ENCODE measurements around the gene SOS1.

The SOS1 gene

DNA sequence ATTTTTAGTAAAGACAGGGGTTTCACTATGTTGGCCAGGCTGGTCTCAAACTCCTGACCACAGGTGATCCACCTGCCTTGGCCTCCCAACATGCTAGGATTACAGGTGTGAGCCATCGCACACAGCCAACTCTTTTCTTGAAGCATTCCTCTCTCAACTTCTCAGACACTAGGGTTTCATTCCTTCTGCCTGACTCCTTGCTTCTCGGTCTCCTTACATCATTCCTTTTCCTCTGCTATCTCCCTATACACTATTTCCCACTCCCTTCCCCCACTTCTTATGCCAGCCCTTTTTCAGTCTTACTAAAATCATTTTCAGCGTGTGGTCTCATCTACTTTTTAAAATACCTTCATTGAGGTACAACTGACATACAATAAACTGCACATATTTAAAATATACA lies 6.1 kb downstream of the SOS1 start:
- Histone ChIP-seq H3K27me3 (ENCODE audit: insufficient read depth, poor library complexity, severe bottlenecking) (no peaks in the 10 kb centered on the region), H3K4me3 (replicated peaks; ENCODE audit: insufficient read depth, low read length) (no peak overlapping the region), H3K27ac (replicated peaks) (no peak overlapping the region)
- TF ChIP-seq GABPA (IDR thresholded peaks at IDR 0.05; ENCODE audit: low read depth) (no peak), SPI1 (IDR thresholded peaks at IDR 0.05; ENCODE audit: borderline replicate concordance, low read depth) (no peak), POLR2AphosphoS5 (IDR thresholded peaks at IDR 0.05; ENCODE audit: low read depth) (no peak)
- TF ChIP-seq, protein P1, sequence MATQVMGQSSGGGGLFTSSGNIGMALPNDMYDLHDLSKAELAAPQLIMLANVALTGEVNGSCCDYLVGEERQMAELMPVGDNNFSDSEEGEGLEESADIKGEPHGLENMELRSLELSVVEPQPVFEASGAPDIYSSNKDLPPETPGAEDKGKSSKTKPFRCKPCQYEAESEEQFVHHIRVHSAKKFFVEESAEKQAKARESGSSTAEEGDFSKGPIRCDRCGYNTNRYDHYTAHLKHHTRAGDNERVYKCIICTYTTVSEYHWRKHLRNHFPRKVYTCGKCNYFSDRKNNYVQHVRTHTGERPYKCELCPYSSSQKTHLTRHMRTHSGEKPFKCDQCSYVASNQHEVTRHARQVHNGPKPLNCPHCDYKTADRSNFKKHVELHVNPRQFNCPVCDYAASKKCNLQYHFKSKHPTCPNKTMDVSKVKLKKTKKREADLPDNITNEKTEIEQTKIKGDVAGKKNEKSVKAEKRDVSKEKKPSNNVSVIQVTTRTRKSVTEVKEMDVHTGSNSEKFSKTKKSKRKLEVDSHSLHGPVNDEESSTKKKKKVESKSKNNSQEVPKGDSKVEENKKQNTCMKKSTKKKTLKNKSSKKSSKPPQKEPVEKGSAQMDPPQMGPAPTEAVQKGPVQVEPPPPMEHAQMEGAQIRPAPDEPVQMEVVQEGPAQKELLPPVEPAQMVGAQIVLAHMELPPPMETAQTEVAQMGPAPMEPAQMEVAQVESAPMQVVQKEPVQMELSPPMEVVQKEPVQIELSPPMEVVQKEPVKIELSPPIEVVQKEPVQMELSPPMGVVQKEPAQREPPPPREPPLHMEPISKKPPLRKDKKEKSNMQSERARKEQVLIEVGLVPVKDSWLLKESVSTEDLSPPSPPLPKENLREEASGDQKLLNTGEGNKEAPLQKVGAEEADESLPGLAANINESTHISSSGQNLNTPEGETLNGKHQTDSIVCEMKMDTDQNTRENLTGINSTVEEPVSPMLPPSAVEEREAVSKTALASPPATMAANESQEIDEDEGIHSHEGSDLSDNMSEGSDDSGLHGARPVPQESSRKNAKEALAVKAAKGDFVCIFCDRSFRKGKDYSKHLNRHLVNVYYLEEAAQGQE (IDR thresholded peaks at IDR 0.05; ENCODE audit: insufficient replicate concordance, low read depth), result no peak
- TF ChIP-seq, protein P2, sequence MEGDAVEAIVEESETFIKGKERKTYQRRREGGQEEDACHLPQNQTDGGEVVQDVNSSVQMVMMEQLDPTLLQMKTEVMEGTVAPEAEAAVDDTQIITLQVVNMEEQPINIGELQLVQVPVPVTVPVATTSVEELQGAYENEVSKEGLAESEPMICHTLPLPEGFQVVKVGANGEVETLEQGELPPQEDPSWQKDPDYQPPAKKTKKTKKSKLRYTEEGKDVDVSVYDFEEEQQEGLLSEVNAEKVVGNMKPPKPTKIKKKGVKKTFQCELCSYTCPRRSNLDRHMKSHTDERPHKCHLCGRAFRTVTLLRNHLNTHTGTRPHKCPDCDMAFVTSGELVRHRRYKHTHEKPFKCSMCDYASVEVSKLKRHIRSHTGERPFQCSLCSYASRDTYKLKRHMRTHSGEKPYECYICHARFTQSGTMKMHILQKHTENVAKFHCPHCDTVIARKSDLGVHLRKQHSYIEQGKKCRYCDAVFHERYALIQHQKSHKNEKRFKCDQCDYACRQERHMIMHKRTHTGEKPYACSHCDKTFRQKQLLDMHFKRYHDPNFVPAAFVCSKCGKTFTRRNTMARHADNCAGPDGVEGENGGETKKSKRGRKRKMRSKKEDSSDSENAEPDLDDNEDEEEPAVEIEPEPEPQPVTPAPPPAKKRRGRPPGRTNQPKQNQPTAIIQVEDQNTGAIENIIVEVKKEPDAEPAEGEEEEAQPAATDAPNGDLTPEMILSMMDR (IDR thresholded peaks at IDR 0.05; ENCODE audit: insufficient read depth, low read length), result no peak
- no peak for DNase-seq (ENCODE audit: low read depth in 1 of 2, low spot score in 1 of 2)

DNA sequence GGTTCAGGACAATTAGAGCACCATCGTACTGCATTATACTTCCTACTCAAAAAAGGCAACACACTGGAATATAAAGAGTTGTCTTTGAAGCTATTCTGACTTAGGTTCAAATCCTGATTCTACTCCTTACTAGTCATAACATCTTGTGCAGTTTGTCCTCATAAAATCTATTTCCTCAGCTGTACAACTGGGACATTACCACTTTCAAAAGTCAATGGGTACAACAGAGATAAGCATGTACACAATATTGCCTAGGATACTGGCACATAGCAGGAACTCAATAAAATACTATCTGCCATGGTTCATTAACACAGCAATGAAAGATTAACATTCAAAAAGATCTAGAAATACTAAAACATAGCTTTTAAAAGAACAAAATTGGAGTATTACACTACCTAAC lies 11.3 kb downstream of the SOS1 start:
- Histone ChIP-seq H3K27ac (replicated peaks) (no peak overlapping the region), H3K4me3 (replicated peaks; ENCODE audit: insufficient read depth, low read length) (no peak overlapping the region), H3K27me3 (ENCODE audit: insufficient read depth, poor library complexity, severe bottlenecking) (no peaks in the 10 kb centered on the region)
- no peak for TF ChIP-seq SPI1 (IDR thresholded peaks at IDR 0.05; ENCODE audit: borderline replicate concordance, low read depth)
- no peak for TF ChIP-seq GABPA (IDR thresholded peaks at IDR 0.05; ENCODE audit: low read depth)
- TF ChIP-seq POLR2AphosphoS5 (IDR thresholded peaks at IDR 0.05; ENCODE audit: low read depth), result no peak
- TF ChIP-seq, protein P2 (IDR thresholded peaks at IDR 0.05; ENCODE audit: insufficient read depth, low read length), result no peak
- TF ChIP-seq, protein P1 (IDR thresholded peaks at IDR 0.05; ENCODE audit: insufficient replicate concordance, low read depth), result no peak
- DNase-seq (ENCODE audit: low read depth in 1 of 2, low spot score in 1 of 2), result no peak

DNA sequence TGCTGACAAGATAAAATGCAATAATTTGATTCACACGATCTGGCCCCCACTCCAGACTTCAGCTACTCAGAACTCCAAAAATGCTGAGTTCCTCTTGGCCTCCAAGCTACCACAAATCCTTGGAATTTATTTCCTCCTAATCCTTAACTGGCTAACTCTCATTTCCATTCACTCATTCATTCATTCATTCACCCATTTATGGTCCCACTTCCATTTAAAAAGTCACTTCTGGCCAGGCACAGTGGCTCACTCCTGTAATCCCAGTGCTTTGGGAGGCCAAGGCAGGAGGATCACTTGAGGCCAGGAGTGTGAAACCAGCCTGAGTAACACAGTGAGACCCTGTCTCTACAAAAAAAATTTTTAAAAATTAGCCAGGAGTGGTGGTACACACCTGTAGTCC lies 12.5 kb downstream of the SOS1 start:
- no peak for DNase-seq (ENCODE audit: low read depth in 1 of 2, low spot score in 1 of 2)
- no peak overlapping the region for H3K4me3 ChIP-seq (replicated peaks; ENCODE audit: insufficient read depth, low read length)
- no peak overlapping the region for H3K27ac ChIP-seq (replicated peaks)
- H3K27me3 ChIP-seq (ENCODE audit: insufficient read depth, poor library complexity, severe bottlenecking), result no peaks in the 10 kb centered on the region
- TF ChIP-seq SPI1 (IDR thresholded peaks at IDR 0.05; ENCODE audit: borderline replicate concordance, low read depth) (no peak), GABPA (IDR thresholded peaks at IDR 0.05; ENCODE audit: low read depth) (no peak), POLR2AphosphoS5 (IDR thresholded peaks at IDR 0.05; ENCODE audit: low read depth) (no peak)
- TF ChIP-seq, protein P1 (IDR thresholded peaks at IDR 0.05; ENCODE audit: insufficient replicate concordance, low read depth), result no peak
- TF ChIP-seq, protein P2 (IDR thresholded peaks at IDR 0.05; ENCODE audit: insufficient read depth, low read length), result no peak
